ENCODE data around the gene ALDH6A1. TPM values are rescaled to one million over a fixed set of nuclear protein-coding genes. Genes with fewer than 3 reads are reported as not detected.

The ALDH6A1 gene
- total and polyA plus RNA-seq, 3 experiments from 2014 or later: 10.6 to 26.0 (median 12.5) TPM

DNA sequence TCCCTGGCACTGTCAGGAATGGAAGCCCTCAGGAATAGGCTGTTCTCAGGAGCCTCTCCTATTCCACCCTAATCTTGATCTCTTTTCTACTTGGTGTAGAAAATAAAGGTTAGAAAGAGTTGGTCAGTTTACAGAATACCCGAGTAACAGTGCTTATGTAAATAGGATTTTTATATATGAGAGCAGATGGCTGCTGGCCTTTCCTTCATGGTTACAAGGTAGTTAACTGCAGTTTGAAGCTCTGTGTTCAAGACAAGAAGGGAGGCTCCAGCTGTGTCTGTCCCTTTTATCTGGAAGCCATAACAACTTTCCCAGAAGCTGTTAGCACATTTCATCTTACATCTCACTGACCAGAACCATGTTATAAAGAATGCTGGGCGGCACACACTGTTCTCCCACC lies 42.0 kb downstream of the ALDH6A1 start:
- ChIA-PET POLR2A (no interaction called here), CTCF (no interaction called here)
- DNase-seq: no peak
- no peak overlapping the region for H3K27ac ChIP-seq (ENCODE audit: low read depth, low read length)
- H3K27ac Mint-ChIP-seq: no peak overlapping the region
- no peaks in the 10 kb centered on the region for H3K27me3 Mint-ChIP-seq
- H3K36me3 Mint-ChIP-seq: peaks cover 0 to 9% (median 7%) of the 10 kb centered on the region in 3 donors
- H3K4me3 Mint-ChIP-seq: no peak overlapping the region
- H3K36me3 ChIP-seq (ENCODE audit: insufficient read depth, low read length): no peaks in the 10 kb centered on the region
- no peaks in the 10 kb centered on the region for H3K27me3 ChIP-seq (ENCODE audit: insufficient read depth, low read length, poor library complexity, severe bottlenecking)
- H3K9me3 ChIP-seq (ENCODE audit: low read length): no peaks in the 10 kb centered on the region
- no peaks in the 10 kb centered on the region for H3K4me1 ChIP-seq (ENCODE audit: insufficient read depth, low read length)
- no peak overlapping the region for H3K4me3 ChIP-seq (ENCODE audit: low read length)
- no peaks in the 10 kb centered on the region for H3K9me3 Mint-ChIP-seq
- H3K4me1 Mint-ChIP-seq: no peaks in the 10 kb centered on the region

GRCh38 chr14:74038020-74038859 lies 46.0 kb downstream of the ALDH6A1 start:
- Histone ChIP-seq H3K4me1 (ENCODE audit: insufficient read depth, low read length) (no peaks in the 10 kb centered on the region), H3K27ac (ENCODE audit: low read depth, low read length) (no peak overlapping the region), H3K36me3 (ENCODE audit: insufficient read depth, low read length) (no peaks in the 10 kb centered on the region), H3K27me3 (ENCODE audit: insufficient read depth, low read length, poor library complexity, severe bottlenecking) (no peaks in the 10 kb centered on the region), H3K4me3 (ENCODE audit: low read length) (no peak overlapping the region), H3K9me3 (ENCODE audit: low read length) (no peaks in the 10 kb centered on the region)
- peak in 2 of 5 donors; percentile 34 to 40 for DNase-seq
- H3K27me3 Mint-ChIP-seq: no peaks in the 10 kb centered on the region
- peak overlapping the region in 3 of 8 donors; percentile 25 to 50 (median 48) for H3K27ac Mint-ChIP-seq
- H3K9me3 Mint-ChIP-seq: no peaks in the 10 kb centered on the region
- ChIA-PET CTCF (interaction anchor here (1.2 kb wide), 1 partner anchor 50 kb away, joined by 4 read pairs; no protein-coding TSS in a partner anchor), POLR2A (no interaction called here)
- peaks cover 0 to 7% (median 4%) of the 10 kb centered on the region in 3 donors for H3K36me3 Mint-ChIP-seq
- H3K4me3 Mint-ChIP-seq: no peak overlapping the region
- no peaks in the 10 kb centered on the region for H3K4me1 Mint-ChIP-seq

DNA sequence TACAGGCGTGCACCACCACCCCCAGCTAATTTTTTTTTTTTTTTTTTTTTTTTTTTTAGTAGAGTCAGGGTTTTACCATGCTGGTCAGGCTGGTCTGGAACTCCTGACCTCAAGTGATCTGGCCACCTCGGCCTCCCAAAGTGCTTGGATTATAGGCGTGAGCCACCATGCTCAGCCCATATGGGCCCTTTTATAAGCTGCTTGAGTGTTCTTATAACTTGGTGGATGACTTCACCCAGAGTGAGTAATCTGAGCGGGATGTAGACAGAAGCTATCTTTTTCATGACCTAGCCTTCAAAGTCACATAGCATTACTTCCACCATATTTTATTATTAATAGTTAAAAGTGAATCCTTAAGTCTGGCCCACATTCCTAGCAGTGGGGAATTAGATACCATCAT lies 48.7 kb downstream of the ALDH6A1 start:
- no peaks in the 10 kb centered on the region for H3K9me3 Mint-ChIP-seq
- POLR2A ChIA-PET: no interaction called here
- no peak for DNase-seq
- no peaks in the 10 kb centered on the region for H3K27me3 Mint-ChIP-seq
- H3K9me3 ChIP-seq (ENCODE audit: low read length): no peaks in the 10 kb centered on the region
- H3K4me3 ChIP-seq (ENCODE audit: low read length): no peak overlapping the region
- H3K4me3 Mint-ChIP-seq: no peak overlapping the region
- H3K27me3 ChIP-seq (ENCODE audit: insufficient read depth, low read length, poor library complexity, severe bottlenecking): no peaks in the 10 kb centered on the region
- CTCF ChIA-PET: no interaction called here
- H3K27ac Mint-ChIP-seq: no peak overlapping the region
- peaks cover 0 to 5% (median 2%) of the 10 kb centered on the region in 3 donors for H3K36me3 Mint-ChIP-seq
- H3K36me3 ChIP-seq (ENCODE audit: insufficient read depth, low read length): no peaks in the 10 kb centered on the region
- no peaks in the 10 kb centered on the region for H3K4me1 Mint-ChIP-seq
- H3K27ac ChIP-seq (ENCODE audit: low read depth, low read length): no peak overlapping the region
- H3K4me1 ChIP-seq (ENCODE audit: insufficient read depth, low read length): no peaks in the 10 kb centered on the region

DNA sequence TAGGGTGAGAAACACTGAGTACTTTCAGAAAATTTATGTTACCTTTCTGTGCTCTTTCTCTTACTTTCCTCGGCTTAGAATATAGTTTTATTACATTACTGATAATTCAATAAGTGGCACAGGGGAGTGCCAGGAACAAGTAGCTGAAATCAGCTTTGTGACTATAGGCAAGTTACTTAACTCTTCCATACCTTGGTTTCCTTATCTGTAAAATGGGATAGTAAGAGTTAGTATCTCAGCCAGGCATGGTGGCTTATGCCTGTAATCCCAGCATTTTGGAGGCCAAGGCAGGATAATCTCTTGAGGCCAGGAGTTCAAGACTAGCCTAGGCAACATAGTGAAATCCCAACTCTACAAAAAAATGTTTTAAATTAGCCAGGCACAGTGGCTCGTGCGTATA lies 49.7 kb downstream of the ALDH6A1 start:
- POLR2A ChIA-PET: no interaction called here
- H3K9me3 ChIP-seq (ENCODE audit: low read length): no peaks in the 10 kb centered on the region
- Mint-ChIP-seq H3K4me3 (no peak overlapping the region), H3K4me1 (no peaks in the 10 kb centered on the region), H3K9me3 (no peaks in the 10 kb centered on the region), H3K36me3 (peaks cover 0 to 2% (median 2%) of the 10 kb centered on the region in 3 donors), H3K27ac (no peak overlapping the region), H3K27me3 (no peaks in the 10 kb centered on the region)
- no peaks in the 10 kb centered on the region for H3K27me3 ChIP-seq (ENCODE audit: insufficient read depth, low read length, poor library complexity, severe bottlenecking)
- CTCF ChIA-PET: no interaction called here
- no peaks in the 10 kb centered on the region for H3K36me3 ChIP-seq (ENCODE audit: insufficient read depth, low read length)
- no peak overlapping the region for H3K4me3 ChIP-seq (ENCODE audit: low read length)
- DNase-seq: no peak
- H3K27ac ChIP-seq (ENCODE audit: low read depth, low read length): no peak overlapping the region
- H3K4me1 ChIP-seq (ENCODE audit: insufficient read depth, low read length): no peaks in the 10 kb centered on the region

DNA sequence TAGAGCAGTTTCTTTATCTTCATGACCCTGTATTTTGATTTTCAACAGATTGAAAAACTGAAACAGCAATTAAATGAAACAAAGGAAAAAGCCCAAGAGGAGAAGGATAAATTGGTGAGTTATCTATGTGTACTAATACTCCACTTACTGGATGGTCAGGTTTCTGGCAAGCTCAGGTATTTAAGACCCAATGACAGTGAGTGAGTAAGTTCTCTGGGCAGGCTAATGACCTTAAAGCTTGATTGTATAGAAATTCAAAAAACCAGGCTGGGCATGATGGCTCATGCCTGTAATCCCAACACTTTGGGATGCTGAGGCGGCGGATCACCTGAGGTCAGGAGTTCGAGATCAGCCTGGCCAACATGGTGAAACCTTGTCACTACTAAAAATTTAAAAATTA lies 55.1 kb downstream of the ALDH6A1 start:
- Mint-ChIP-seq H3K27me3 (no peaks in the 10 kb centered on the region), H3K4me1 (no peaks in the 10 kb centered on the region), H3K9me3 (no peaks in the 10 kb centered on the region), H3K36me3 (no peaks in the 10 kb centered on the region), H3K4me3 (no peak overlapping the region), H3K27ac (no peak overlapping the region)
- Histone ChIP-seq H3K4me3 (ENCODE audit: low read length) (no peak overlapping the region), H3K27me3 (ENCODE audit: insufficient read depth, low read length, poor library complexity, severe bottlenecking) (no peaks in the 10 kb centered on the region), H3K27ac (ENCODE audit: low read depth, low read length) (no peak overlapping the region), H3K36me3 (ENCODE audit: insufficient read depth, low read length) (no peaks in the 10 kb centered on the region), H3K4me1 (ENCODE audit: insufficient read depth, low read length) (no peaks in the 10 kb centered on the region), H3K9me3 (ENCODE audit: low read length) (no peaks in the 10 kb centered on the region)
- DNase-seq: no peak
- POLR2A ChIA-PET: interaction anchor here (0.6 to 0.7 kb wide), 2 partner anchors 10 to 298 kb away, joined by 3 to 5 read pairs; partner anchors contain the start of gene BBOF1
- CTCF ChIA-PET: no interaction called here

GRCh38 chr14:74022346-74022745 lies 61.9 kb downstream of the ALDH6A1 start:
- Mint-ChIP-seq H3K4me3 (no peak overlapping the region), H3K4me1 (peaks cover 11 to 18% (median 15%) of the 10 kb centered on the region in 3 donors), H3K27ac (no peak overlapping the region), H3K27me3 (peaks cover 0 to 1% of the 10 kb centered on the region in 2 donors), H3K36me3 (peaks cover 0 to 7% (median 0%) of the 10 kb centered on the region in 3 donors), H3K9me3 (no peaks in the 10 kb centered on the region)
- CTCF ChIA-PET: no interaction called here
- Histone ChIP-seq H3K27ac (ENCODE audit: low read depth, low read length) (no peak overlapping the region), H3K9me3 (ENCODE audit: low read length) (no peaks in the 10 kb centered on the region), H3K36me3 (ENCODE audit: insufficient read depth, low read length) (no peaks in the 10 kb centered on the region), H3K4me3 (ENCODE audit: low read length) (no peak overlapping the region), H3K4me1 (ENCODE audit: insufficient read depth, low read length) (peaks cover 9% of the 10 kb centered on the region), H3K27me3 (ENCODE audit: insufficient read depth, low read length, poor library complexity, severe bottlenecking) (no peaks in the 10 kb centered on the region)
- POLR2A ChIA-PET: no interaction called here
- DNase-seq: no peak

- H3K4me3 Mint-ChIP-seq: peak overlapping the region; percentile 90 to 98 (median 94)
- peaks cover 11 to 18% (median 15%) of the 10 kb centered on the region in 3 donors for H3K4me1 Mint-ChIP-seq
- ChIA-PET POLR2A (interaction anchor here (0.8 to 1.2 kb wide), 2 partner anchors 10 to 70 kb away, joined by 3 to 5 read pairs; partner anchors contain the start of genes COQ6 and FAM161B), CTCF (interaction anchor here (0.6 kb wide), 1 partner anchor 826 kb away, joined by 3 read pairs; no protein-coding TSS in a partner anchor)
- no peaks in the 10 kb centered on the region for H3K9me3 Mint-ChIP-seq
- Histone ChIP-seq H3K36me3 (ENCODE audit: insufficient read depth, low read length) (no peaks in the 10 kb centered on the region), H3K27me3 (ENCODE audit: insufficient read depth, low read length, poor library complexity, severe bottlenecking) (no peaks in the 10 kb centered on the region), H3K9me3 (ENCODE audit: low read length) (no peaks in the 10 kb centered on the region), H3K4me1 (ENCODE audit: insufficient read depth, low read length) (peaks cover 9% of the 10 kb centered on the region), H3K4me3 (ENCODE audit: low read length) (peak overlapping the region; percentile 54), H3K27ac (ENCODE audit: low read depth, low read length) (peak overlapping the region; percentile 89)
- H3K36me3 Mint-ChIP-seq: peaks cover 0 to 7% (median 0%) of the 10 kb centered on the region in 3 donors
- DNase-seq: no peak
- peak overlapping the region; percentile 96 to 99 (median 98) for H3K27ac Mint-ChIP-seq
- H3K27me3 Mint-ChIP-seq: peaks cover 0 to 1% of the 10 kb centered on the region in 2 donors
These were observed 64.7 kb downstream of the ALDH6A1 start for GRCh38 chr14:74019408-74020137.
